Neural cell (in vitro differentiated cells): ENCODE measurements around the gene PIGC. TPM values are rescaled to one million over a fixed set of nuclear protein-coding genes. Genes with fewer than 3 reads are reported as not detected.

Experiments
- H2AFZ ChIP-seq: fragments of 200-600, 300-800 bp; sonication (generic), shearing (Covaris generic); 2 replicates; pipeline ENCODE4 v1.6.0; 2014; ENCODE audit warnings: low read depth, mild to moderate bottlenecking, antibody characterized with exemption, low read length, moderate library complexity
- H3F3A ChIP-seq: fragments of 200-600 bp; shearing (Covaris generic); 2 replicates; pipeline ENCODE4 v1.6.1; 2016; ENCODE audit warnings: mild to moderate bottlenecking, moderate library complexity, mixed read lengths, antibody characterized with exemption, low read length; ENCODE audit not compliant: insufficient read depth, poor library complexity, severe bottlenecking
- H3K27ac ChIP-seq: fragments of 200-600, 300-800 bp; sonication (generic), shearing (Covaris generic); 2 replicates; pipeline ENCODE4 v1.5.1; 2014; ENCODE audit warnings: mild to moderate bottlenecking, low read length, moderate library complexity
- H3K27me3 ChIP-seq: fragments of 300-800, 200-600 bp; sonication (generic), shearing (Covaris generic); 2 replicates; pipeline ENCODE4 v1.6.0; 2014; ENCODE audit warnings: mild to moderate bottlenecking, low read depth, low read length, moderate library complexity; ENCODE audit not compliant: insufficient read depth
- H3K36me3 ChIP-seq: fragments of 300-800, 200-600 bp; sonication (generic), shearing (Covaris generic); 2 replicates; pipeline ENCODE4 v1.5.1; 2014; ENCODE audit warnings: mild to moderate bottlenecking, antibody characterized with exemption, low read length, moderate library complexity; ENCODE audit not compliant: insufficient read depth
- H3K4me2 ChIP-seq: fragments of 300-800, 200-600 bp; sonication (generic), shearing (Covaris generic); 2 replicates; pipeline ENCODE4 v1.6.0; 2014; ENCODE audit warnings: mild to moderate bottlenecking, low read length
- H3K4me3 ChIP-seq: fragments of 300-800, 200-600 bp; sonication (generic), shearing (Covaris generic); 2 replicates; pipeline ENCODE4 v1.5.1; 2014; ENCODE audit warnings: mild to moderate bottlenecking, low read length, moderate library complexity
- H3K79me2 ChIP-seq: fragments of 200-600 bp; shearing (Covaris generic); replicated peaks from 2 replicates; pipeline ENCODE4 v1.6.0; 2014; ENCODE audit warnings: mild to moderate bottlenecking, low read length, moderate library complexity; ENCODE audit not compliant: insufficient read depth
- H3K9ac ChIP-seq: fragments of 300-800, 200-600 bp; sonication (generic), shearing (Covaris generic); 2 replicates; pipeline ENCODE4 v1.6.1; 2016; ENCODE audit warnings: mild to moderate bottlenecking, low read length, mixed read lengths
- H3K9me2 ChIP-seq: fragments of 200-600 bp; shearing (Covaris generic); 2 replicates; pipeline ENCODE4 v1.6.1; 2016; ENCODE audit warnings: mild to moderate bottlenecking, low read length, mixed read lengths; ENCODE audit not compliant: insufficient read depth
- H3K9me3 ChIP-seq: fragments of 200-600, 300-800 bp; sonication (generic), shearing (Covaris generic); 2 replicates; pipeline ENCODE4 v1.6.1; 2016; ENCODE audit warnings: mild to moderate bottlenecking, mixed run types, low read length, moderate library complexity, mixed read lengths
- H4K20me1 ChIP-seq: fragments of 200-600 bp; shearing (Covaris generic); 2 replicates; pipeline ENCODE4 v1.6.1; 2016; ENCODE audit warnings: mild to moderate bottlenecking, mixed run types; ENCODE audit not compliant: insufficient read depth
- CTCF ChIP-seq: fragments of 450-650 bp; IDR thresholded peaks from 2 replicates; pipeline ENCODE4 v1.5.1; 2014; ENCODE audit warnings: antibody characterized with exemption, mild to moderate bottlenecking, moderate library complexity; ENCODE audit not compliant: poor library complexity, severe bottlenecking
- EP300 ChIP-seq: fragments of 450-650 bp; conservative IDR thresholded peaks from 2 replicates; pipeline ENCODE4 v1.6.1; 2014; ENCODE audit warnings: antibody characterized with exemption, mild to moderate bottlenecking, moderate library complexity; ENCODE audit not compliant: poor library complexity, severe bottlenecking
- EZH2 ChIP-seq: fragments of 200-600, 300-800 bp; shearing (Covaris generic), sonication (generic); IDR thresholded peaks from 2 replicates; pipeline ENCODE4 v1.6.1; 2014; ENCODE audit warnings: antibody characterized with exemption, low read length, borderline replicate concordance, mild to moderate bottlenecking; ENCODE audit not compliant: insufficient read depth, poor library complexity, severe bottlenecking
- MXI1 ChIP-seq: fragments of 450-650 bp; conservative IDR thresholded peaks from 2 replicates; pipeline ENCODE4 v1.6.1; 2014; ENCODE audit warnings: antibody characterized with exemption, mild to moderate bottlenecking; ENCODE audit not compliant: poor library complexity, severe bottlenecking
- POLR2AphosphoS5 ChIP-seq: IDR thresholded peaks from 2 replicates; pipeline ENCODE4 v1.6.1; 2012
- RAD21 ChIP-seq: fragments of 450-650 bp; conservative IDR thresholded peaks from 2 replicates; pipeline ENCODE4 v1.6.1; 2014; ENCODE audit warnings: antibody characterized with exemption, mild to moderate bottlenecking, moderate library complexity
- SMC3 ChIP-seq: fragments of 450-650 bp; conservative IDR thresholded peaks from 2 replicates; pipeline ENCODE4 v1.6.1; 2014; ENCODE audit warnings: antibody characterized with exemption, mild to moderate bottlenecking, moderate library complexity; ENCODE audit not compliant: poor library complexity
- TAF1 ChIP-seq: IDR thresholded peaks from 2 replicates; pipeline ENCODE4 v1.6.1; 2012; ENCODE audit warnings: low read depth
- polyA plus RNA-seq: library from polyadenylated mRNA; depleted of rRNA; stranded (reverse); fragments of >200 nt; gene quantifications from 2 replicates; pipeline ENCODE4 v1.2.3, GENCODE V29; 2014
- TF ChIP-seq, protein P1 (sequence below): IDR thresholded peaks from 2 replicates; pipeline ENCODE4 v1.6.1; 2012; ENCODE audit warnings: borderline replicate concordance

PIGC gene
- polyA plus RNA-seq, 1 donor from 2014 or later, result 69.3 TPM

DNA sequence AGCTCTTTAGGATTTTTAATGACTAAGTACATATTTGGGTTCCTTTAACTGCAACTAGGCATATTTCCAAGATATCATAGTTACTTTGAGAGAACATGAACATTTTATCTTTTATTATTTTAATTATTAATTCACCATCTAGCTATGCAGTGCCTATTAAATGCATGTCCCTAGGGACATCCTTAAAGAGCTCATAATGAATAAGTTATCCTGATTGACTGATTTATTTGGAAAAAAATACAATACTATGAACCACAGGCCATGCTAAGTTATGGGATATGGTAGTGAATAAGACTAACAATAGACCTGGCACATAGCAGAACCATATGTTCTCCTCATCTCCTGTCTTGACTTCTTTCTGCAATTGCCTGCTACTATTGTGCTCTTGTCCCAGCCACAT is 39.7 kb downstream of the PIGC start:
- H3K27me3 ChIP-seq, result no peaks in the 10 kb centered on the region
- no peaks in the 10 kb centered on the region for H3F3A ChIP-seq
- no peaks in the 10 kb centered on the region for H3K9me3 ChIP-seq
- H3K4me3 ChIP-seq, result no peak overlapping the region
- H3K79me2 ChIP-seq, result no peaks in the 10 kb centered on the region
- H3K9ac ChIP-seq, result no peak overlapping the region
- TF ChIP-seq RAD21, result no peak
- no peak for TF ChIP-seq TAF1
- no peak for TF ChIP-seq EP300
- TF ChIP-seq CTCF, result no peak
- H3K9me2 ChIP-seq, result no peaks in the 10 kb centered on the region
- no peaks in the 10 kb centered on the region for H3K36me3 ChIP-seq
- no peak overlapping the region for H3K27ac ChIP-seq
- no peak overlapping the region for H2AFZ ChIP-seq
- H4K20me1 ChIP-seq, result no peaks in the 10 kb centered on the region
- no peak overlapping the region for H3K4me2 ChIP-seq

GRCh38 chr1:172402878-172403569 is 40.8 kb downstream of the PIGC start:
- Histone ChIP-seq H3K4me2 (no peak overlapping the region), H3K36me3 (no peaks in the 10 kb centered on the region), H3K27ac (no peak overlapping the region), H3K9ac (no peak overlapping the region), H3K27me3 (no peaks in the 10 kb centered on the region), H4K20me1 (no peaks in the 10 kb centered on the region), H3K9me3 (no peaks in the 10 kb centered on the region), H2AFZ (no peak overlapping the region), H3K79me2 (no peaks in the 10 kb centered on the region), H3K9me2 (no peaks in the 10 kb centered on the region), H3F3A (no peaks in the 10 kb centered on the region), H3K4me3 (no peak overlapping the region)
- TF ChIP-seq, protein P1, sequence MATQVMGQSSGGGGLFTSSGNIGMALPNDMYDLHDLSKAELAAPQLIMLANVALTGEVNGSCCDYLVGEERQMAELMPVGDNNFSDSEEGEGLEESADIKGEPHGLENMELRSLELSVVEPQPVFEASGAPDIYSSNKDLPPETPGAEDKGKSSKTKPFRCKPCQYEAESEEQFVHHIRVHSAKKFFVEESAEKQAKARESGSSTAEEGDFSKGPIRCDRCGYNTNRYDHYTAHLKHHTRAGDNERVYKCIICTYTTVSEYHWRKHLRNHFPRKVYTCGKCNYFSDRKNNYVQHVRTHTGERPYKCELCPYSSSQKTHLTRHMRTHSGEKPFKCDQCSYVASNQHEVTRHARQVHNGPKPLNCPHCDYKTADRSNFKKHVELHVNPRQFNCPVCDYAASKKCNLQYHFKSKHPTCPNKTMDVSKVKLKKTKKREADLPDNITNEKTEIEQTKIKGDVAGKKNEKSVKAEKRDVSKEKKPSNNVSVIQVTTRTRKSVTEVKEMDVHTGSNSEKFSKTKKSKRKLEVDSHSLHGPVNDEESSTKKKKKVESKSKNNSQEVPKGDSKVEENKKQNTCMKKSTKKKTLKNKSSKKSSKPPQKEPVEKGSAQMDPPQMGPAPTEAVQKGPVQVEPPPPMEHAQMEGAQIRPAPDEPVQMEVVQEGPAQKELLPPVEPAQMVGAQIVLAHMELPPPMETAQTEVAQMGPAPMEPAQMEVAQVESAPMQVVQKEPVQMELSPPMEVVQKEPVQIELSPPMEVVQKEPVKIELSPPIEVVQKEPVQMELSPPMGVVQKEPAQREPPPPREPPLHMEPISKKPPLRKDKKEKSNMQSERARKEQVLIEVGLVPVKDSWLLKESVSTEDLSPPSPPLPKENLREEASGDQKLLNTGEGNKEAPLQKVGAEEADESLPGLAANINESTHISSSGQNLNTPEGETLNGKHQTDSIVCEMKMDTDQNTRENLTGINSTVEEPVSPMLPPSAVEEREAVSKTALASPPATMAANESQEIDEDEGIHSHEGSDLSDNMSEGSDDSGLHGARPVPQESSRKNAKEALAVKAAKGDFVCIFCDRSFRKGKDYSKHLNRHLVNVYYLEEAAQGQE, result no peak
- no peak for TF ChIP-seq EP300
- no peak for TF ChIP-seq CTCF
- TF ChIP-seq MXI1, result no peak
- TF ChIP-seq EZH2, result no peak
- TF ChIP-seq RAD21, result no peak
- no peak for TF ChIP-seq TAF1
- TF ChIP-seq SMC3, result no peak
- TF ChIP-seq POLR2AphosphoS5, result no peak
